Heart right ventricle (tissue), 16 donors: Measurements from ENCODE around the gene LRIG1. TPM values are rescaled to one million over a fixed set of nuclear protein-coding genes. Genes with fewer than 3 reads are reported as not detected.

Source experiments
- ATAC-seq, 8 donors: fragments of 200-7000 bp; cut with Tn5 transposase; one replicate each; pipeline ENCODE4 v1.9.1; 2020; ENCODE audit warnings: mild to moderate bottlenecking in 8 of 8, moderate library complexity in 8 of 8, moderate number of reproducible peaks in 1 of 8
- DNase-seq, 2 donors: peaks; one replicate each; pipeline ENCODE4 v3.0.0-alpha.2; 2020
- H3K27ac ChIP-seq, 10 donors: fragments of 200-600 bp; sonication (generic) in 2 of 10; one replicate each; pipeline versions ENCODE4 v1.5.0 to v1.8.0; 2020 to 2022; ENCODE audit warnings: mild to moderate bottlenecking in 3 of 10
- H3K27me3 ChIP-seq, 7 donors: fragments of 200-600 bp; one replicate each; pipeline ENCODE4 v1.8.0; 2021 to 2022; ENCODE audit warnings: mild to moderate bottlenecking in 2 of 7
- H3K36me3 ChIP-seq, 9 donors: fragments of 200-600 bp; sonication (generic) in 1 of 9; one replicate each; pipeline versions ENCODE4 v1.5.0 to v1.8.0; 2020 to 2022; ENCODE audit warnings: mild to moderate bottlenecking in 2 of 9
- H3K4me1 ChIP-seq, 9 donors: fragments of 200-600 bp; sonication (generic) in 1 of 9; one replicate each; pipeline versions ENCODE4 v1.5.0 to v1.8.0; 2020 to 2022; ENCODE audit warnings: mild to moderate bottlenecking in 4 of 9
- H3K4me3 ChIP-seq, 10 donors: fragments of 200-600 bp; sonication (generic) in 2 of 10; one replicate each; pipeline versions ENCODE4 v1.5.0 to v1.8.0; 2020 to 2022; ENCODE audit warnings: mild to moderate bottlenecking in 7 of 10, moderate library complexity in 2 of 10
- H3K9me3 ChIP-seq, 11 donors: fragments of 200-600 bp in 10 of 11; sonication (generic) in 2 of 11; one replicate each; pipeline versions ENCODE4 v1.5.0 to v1.8.0; 2013 to 2022; ENCODE audit warnings: mild to moderate bottlenecking in 2 of 11, control low read depth in 1 of 11, moderate library complexity in 1 of 11
- CTCF ChIP-seq, 9 donors: fragments of 200-600 bp; sonication (generic) in 2 of 9; IDR thresholded peaks; one replicate each; pipeline versions ENCODE4 v1.5.0 to v1.8.0; 2021 to 2022; ENCODE audit warnings: antibody characterized with exemption in 9 of 9, mild to moderate bottlenecking in 5 of 9, moderate library complexity in 1 of 9
- WGBS, 2 donors: extraction: QIAGEN DNeasy Blood & Tissue Kit; methylation state at CpG; one replicate each; pipeline ENCODE4 v1.1.7; 2013; ENCODE audit warnings: inconsistent platforms in 1 of 2; 5-methylcytosine and 5-hydroxymethylcytosine counted together
- intact Hi-C, 10 donors: fragments of 100-400 bp; cut with DNase I; formaldehyde crosslinking; loops; one replicate each; pipeline versions ENCODE4 v1.11.1 to v1.14.2; 2022
- polyA plus RNA-seq, 2 donors: library from polyadenylated mRNA; stranded (reverse); fragments of 200-250 nt; gene quantifications; one replicate each; pipeline ENCODE4 v1.2.3, GENCODE V29; 2013
- total RNA-seq, 10 donors: library from RNA; stranded (reverse); fragmentation: NEBNext Ultra II Directional in 3 of 10; extraction: Animal tissue kit (Norgen Biotek cat#: 25700) in 3 of 10; gene quantifications; one replicate each; pipeline versions ENCODE4 v1.2.1 to v1.2.4, GENCODE V29; 2021 to 2023
- donor health status: Arrhythmogenic right ventricular cardiomyopathy.
- donor health status: ischemic (EF 13 %, LVEDD 7.1; RV severe dilation, severe dysfunction).
- donor health status: healthy with polysubstance abuse.
- donor health status: DM: no; HTN: yes; CAD: no.
- donor health status: DM: no; HTN: no; CAD: no.
- donor health status: ischemic (EF 25% LVEDD 6.9; RV normal size, moderate dysfunction).
- donor health status: ischemic (EF 25% LVEDD 5.7; RV mildly dilated, moderate dysfunction).
- donor health status: healthy.
- donor health status: DM: yes; HTN: yes; CAD: no.
- donor health status: Ischemic cardiomyopathy.
- donor health status: ischemic (EF 35%, LVEDD 5.7; RV mildly dilated, moderate dysfunction).
- donor health status: nonischemic (EF 11% LVEDD 7.7; RV severe dilation, severe dysfunction).
- donor health status: DM: yes; HTN: yes; CAD: no.
- donor health status: PGD.
- donor health status: ischemic (EF 29% LVEDD 5.4; RV normal size, mild dysfunction).
- donor health status: nonischemic (EF 23%, LVEDD 6.1; RV moderate dilation, normal function).

LRIG1 gene
- total and polyA plus RNA-seq, 12 donors: 23.8 to 109 (median 94.2) TPM

- Histone ChIP-seq H3K27me3 (no peaks in the 10 kb centered on the region), H3K27ac (peak overlapping the region; percentile 71 to 92 (median 84)), H3K9me3 (peaks cover 0 to 5% (median 0%) of the 10 kb centered on the region in 11 donors), H3K4me1 (peaks cover 42 to 100% (median 97%) of the 10 kb centered on the region in 9 donors), H3K36me3 (no peaks in the 10 kb centered on the region), H3K4me3 (peak overlapping the region in 1 of 10 donors; percentile 11)
- TF ChIP-seq CTCF (IDR thresholded peaks at IDR 0.05): no peak
- 16 to 18% methylated on average over 4 of the region's 4 CpGs for WGBS, 2 donors
- intact Hi-C loops: loop anchor here in 1 of 10 donors (5.0 kb wide), 1 partner anchor 66 kb away; no protein-coding TSS in a partner anchor
- ATAC-seq (peak; percentile 78 to 91 (median 87)), DNase-seq (peak; percentile 77 to 84)
Measured at GRCh38 chr3:66483006-66483405, 17.8 kb downstream of the LRIG1 start.

GRCh38 chr3:66482018-66482404, 18.8 kb downstream of the LRIG1 start:
- H3K36me3 ChIP-seq: no peaks in the 10 kb centered on the region
- peak in 3 of 8 donors; percentile 15 to 32 (median 17) for ATAC-seq
- 46 to 75% methylated on average over 6 of the region's 6 CpGs for WGBS, 2 donors

GRCh38 chr3:66481071-66482017, 19.5 kb downstream of the LRIG1 start:
- H3K4me3 ChIP-seq: no peak overlapping the region
- no peak for ATAC-seq
- H3K9me3 ChIP-seq: peaks cover 0 to 5% (median 0%) of the 10 kb centered on the region in 11 donors
- DNase-seq: no peak
- peak overlapping the region; percentile 0 to 92 (median 84) for H3K27ac ChIP-seq
- H3K4me1 ChIP-seq: peaks cover 36 to 100% (median 95%) of the 10 kb centered on the region in 9 donors
- intact Hi-C loops: loop anchor here in 1 of 10 donors (5.0 kb wide), 1 partner anchor 64 kb away; no protein-coding TSS in a partner anchor
- H3K36me3 ChIP-seq: no peaks in the 10 kb centered on the region
- TF ChIP-seq CTCF (IDR thresholded peaks at IDR 0.05): no peak
- 43 to 54% methylated on average over 13 of the region's 13 CpGs for WGBS, 2 donors
- H3K27me3 ChIP-seq: no peaks in the 10 kb centered on the region

More at GRCh38 chr3:66482018-66482404, 18.8 kb downstream of the LRIG1 start:
- intact Hi-C loops: loop anchor here in 1 of 10 donors (5.0 kb wide), 1 partner anchor 65 kb away; no protein-coding TSS in a partner anchor
- no peak for DNase-seq
- no peaks in the 10 kb centered on the region for H3K27me3 ChIP-seq
- H3K4me3 ChIP-seq: no peak overlapping the region
- peaks cover 0 to 5% (median 0%) of the 10 kb centered on the region in 11 donors for H3K9me3 ChIP-seq
- TF ChIP-seq CTCF (IDR thresholded peaks at IDR 0.05): no peak
- H3K27ac ChIP-seq: peak overlapping the region in 9 of 10 donors; percentile 71 to 92 (median 85)
- H3K4me1 ChIP-seq: peaks cover 37 to 100% (median 97%) of the 10 kb centered on the region in 9 donors

GRCh38 chr3:66480666-66481065, 20.2 kb downstream of the LRIG1 start:
- peak in 3 of 9 donors; percentile 6 to 26 (median 14) for TF ChIP-seq CTCF (IDR thresholded peaks at IDR 0.05)
- Histone ChIP-seq H3K36me3 (no peaks in the 10 kb centered on the region), H3K4me1 (peaks cover 32 to 100% (median 90%) of the 10 kb centered on the region in 9 donors), H3K4me3 (no peak overlapping the region), H3K27ac (peak overlapping the region in 9 of 10 donors; percentile 8 to 92 (median 85)), H3K27me3 (no peaks in the 10 kb centered on the region), H3K9me3 (peaks cover 0 to 5% (median 0%) of the 10 kb centered on the region in 11 donors)
- 36 to 55% methylated on average over 2 of the region's 2 CpGs for WGBS, 2 donors
- DNase-seq (no peak), ATAC-seq (peak in 1 of 8 donors; percentile 23)
- intact Hi-C loops: loop anchor here in 1 of 10 donors (5.0 kb wide), 1 partner anchor 63 kb away; no protein-coding TSS in a partner anchor
